Epithelial cell of esophagus (primary cell): ENCODE data around the gene RXRA.

ENCODE experiments used
- DNase-seq: peaks from one replicate; pipeline ENCODE4 v3.0.0; 2010; ENCODE audit warnings: low read depth
- H3K4me3 ChIP-seq: 2 replicates; pipeline ENCODE4 v1.5.1; 2011; ENCODE audit warnings: mild to moderate bottlenecking, low read length, control low read depth
- CTCF ChIP-seq: IDR thresholded peaks from 2 replicates; pipeline ENCODE4 v1.5.1; 2011; ENCODE audit warnings: low read depth, mild to moderate bottlenecking, low read length, control low read depth, inconsistent platforms; ENCODE audit not compliant: insufficient read depth; ENCODE audit errors: missing control alignments

RXRA gene

GRCh38 chr9:134403292-134403681 is 77.0 kb downstream of the RXRA start:
- no peak for TF ChIP-seq CTCF
- no peak for DNase-seq
- H3K4me3 ChIP-seq = no peak overlapping the region

GRCh38 chr9:134403682-134404301 is 77.5 kb downstream of the RXRA start:
- no peak for TF ChIP-seq CTCF
- no peak overlapping the region for H3K4me3 ChIP-seq
- DNase-seq = no peak

- no peak for DNase-seq
- TF ChIP-seq CTCF = no peak
- no peak overlapping the region for H3K4me3 ChIP-seq
Observed at GRCh38 chr9:134404376-134405358, 78.4 kb downstream of the RXRA start.

GRCh38 chr9:134405527-134405926 is 79.3 kb downstream of the RXRA start:
- TF ChIP-seq CTCF = no peak
- no peak overlapping the region for H3K4me3 ChIP-seq
- no peak for DNase-seq

- TF ChIP-seq CTCF = no peak
- DNase-seq = no peak
- H3K4me3 ChIP-seq = no peak overlapping the region
Observed at GRCh38 chr9:134406366-134407120, 80.3 kb downstream of the RXRA start.

GRCh38 chr9:134407121-134407779 is 81.0 kb downstream of the RXRA start:
- peak; percentile 94 for DNase-seq
- H3K4me3 ChIP-seq = no peak overlapping the region
- TF ChIP-seq CTCF = no peak
